Activated CD4-positive, alpha-beta T cell treated with anti-CD3 and anti-CD28 coated beads, Interleukin-2, Interleukin-4, amounts not matched to agents 100 ng/mL and 50 ng/mL, durations not matched to agents 16 hours and 8 hours (primary cell): Measurements from ENCODE around the gene ANTXRL.
"Not testable (repeated sequence)": the region's sequence is repeated elsewhere in the genome, so short reads cannot be mapped to it uniquely, and the experiment has no call there.

Experiments used
- DNase-seq: peaks from one replicate; pipeline ENCODE4 v3.0.0-alpha.2; 2020; ENCODE audit warnings: low spot score

The ANTXRL gene

DNA sequence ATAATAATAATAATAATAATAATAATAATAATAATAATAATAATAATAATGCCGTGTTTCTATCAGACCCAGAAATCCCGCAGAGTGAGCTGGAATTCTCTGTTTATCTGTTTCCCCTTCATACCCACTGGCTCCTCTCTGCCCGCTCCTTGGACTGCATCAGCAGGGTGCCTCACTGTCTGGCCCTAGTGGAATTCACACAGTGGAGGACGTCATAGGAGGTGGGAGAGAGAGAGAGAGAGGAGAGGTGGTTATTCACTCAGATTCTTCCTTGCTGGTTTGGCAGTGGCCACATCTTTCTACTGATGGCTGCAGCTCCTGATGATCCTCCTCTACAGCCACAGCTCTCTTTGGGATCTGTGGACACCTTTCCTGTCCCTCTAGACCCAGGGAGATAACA, 78.7 kb downstream of the ANTXRL start:
- not testable (repeated sequence) for DNase-seq

DNA sequence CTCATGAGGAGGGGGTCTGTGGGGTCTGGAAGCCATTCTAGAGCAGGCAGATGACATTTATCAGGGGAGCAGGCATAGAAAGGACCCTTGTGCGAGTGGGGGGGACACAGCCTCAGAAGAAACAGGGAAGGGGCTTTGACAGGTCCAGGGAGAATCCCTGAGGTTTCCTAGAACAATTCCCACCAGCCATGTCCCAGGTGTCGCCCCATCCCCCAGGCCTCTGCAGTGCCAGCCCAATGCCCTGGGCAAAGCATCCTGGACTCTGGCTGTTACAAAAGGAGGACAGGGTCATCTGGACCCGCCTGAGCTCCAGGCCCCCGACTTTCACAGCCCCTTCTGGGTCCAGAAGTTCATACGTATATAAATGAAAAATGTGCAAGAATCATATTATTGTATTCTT, 80.4 kb downstream of the ANTXRL start:
- DNase-seq, result not testable (repeated sequence)

DNA sequence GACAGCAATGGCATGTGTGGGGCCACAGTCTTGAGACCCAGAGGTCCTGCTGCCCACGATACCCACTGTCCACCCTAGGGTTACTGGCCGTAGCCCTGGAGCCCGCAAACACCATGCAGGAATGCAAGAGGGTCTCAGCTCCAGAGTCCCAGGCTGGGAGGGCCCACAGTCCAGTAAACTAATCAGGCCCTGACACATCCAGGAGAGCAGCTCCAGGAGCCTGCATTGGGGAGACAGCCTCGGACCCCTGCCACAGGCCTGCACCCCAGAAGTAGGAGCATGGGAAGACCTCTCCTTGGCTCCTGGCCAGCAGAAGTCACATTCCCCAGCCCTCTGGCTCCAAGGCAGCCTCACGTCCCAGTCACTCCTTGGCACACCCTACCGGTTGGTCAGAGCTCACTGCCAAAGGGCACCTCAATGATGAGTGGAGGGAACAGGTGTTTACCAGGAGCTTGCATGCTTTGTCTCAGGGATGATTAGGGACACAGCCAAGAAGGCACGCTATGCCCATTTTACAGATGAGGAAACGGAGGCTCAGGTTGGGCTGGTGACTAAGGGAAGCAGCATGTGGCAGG, 81.0 kb downstream of the ANTXRL start:
- DNase-seq, result not testable (repeated sequence)

DNA sequence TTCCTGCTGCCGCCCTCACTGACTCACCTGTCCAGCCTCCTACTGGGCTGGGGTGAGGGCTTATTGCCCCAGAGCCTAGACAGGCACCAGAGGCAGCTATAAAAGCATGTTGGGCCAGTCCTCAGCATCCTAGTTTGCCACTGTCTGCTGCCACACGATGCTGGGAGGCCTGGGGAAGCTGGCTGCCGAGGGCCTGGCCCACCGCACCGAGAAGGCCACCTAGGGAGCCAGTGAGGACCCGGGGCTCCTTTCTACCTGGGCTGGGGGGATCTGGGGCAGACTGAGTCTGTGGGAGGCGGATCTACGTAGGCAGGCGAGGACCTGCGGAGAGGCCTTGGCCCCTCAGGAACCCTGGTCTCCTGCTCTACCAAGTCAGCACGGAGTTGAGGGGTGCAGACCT, 82.2 kb downstream of the ANTXRL start:
- not testable (repeated sequence) for DNase-seq

DNA sequence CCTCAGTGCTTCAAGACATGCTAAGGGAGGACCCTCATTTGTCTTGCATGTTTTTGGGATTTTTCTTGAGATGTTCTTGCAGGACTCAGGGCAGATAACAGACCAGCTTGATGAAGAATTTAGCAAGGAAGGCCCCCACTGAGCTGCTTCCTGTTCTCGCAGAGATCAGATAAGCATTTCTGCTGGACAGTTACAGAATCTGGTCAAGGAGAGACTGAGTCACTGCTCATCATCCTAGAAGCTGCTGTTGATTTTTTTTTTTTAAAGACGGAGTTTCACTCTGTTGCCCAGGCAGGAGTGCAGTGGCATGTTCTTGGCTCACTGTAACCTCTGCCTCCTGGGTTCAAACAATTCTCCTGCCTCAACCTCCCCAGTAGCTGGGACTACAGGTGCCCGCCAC, 87.6 kb downstream of the ANTXRL start:
- not testable (repeated sequence) for DNase-seq

DNA sequence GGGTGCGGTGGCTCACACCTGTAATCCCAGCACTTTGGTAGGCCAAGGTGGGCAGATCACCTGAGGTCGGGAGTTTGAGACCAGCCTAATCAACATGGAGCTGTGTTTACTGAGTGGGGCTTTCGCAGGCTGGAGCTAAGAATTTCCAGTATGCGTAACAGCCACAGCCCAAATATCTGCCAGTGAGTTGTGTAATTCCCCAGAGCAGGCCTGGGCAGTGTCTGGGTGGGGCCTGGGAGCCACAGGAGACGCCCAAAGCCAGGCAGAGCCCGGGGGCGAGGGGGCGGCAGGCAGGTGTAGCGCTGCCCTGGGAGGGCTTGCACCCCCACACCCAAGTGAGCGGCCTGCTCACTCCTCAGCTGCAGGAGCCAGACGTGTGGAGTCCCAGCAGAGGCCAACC, 88.6 kb downstream of the ANTXRL start, which contains the start of gene ANXA8L1:
Gene ANXA8L1 (plus strand): TSS at position 371 of the 400 bp plus-strand sequence. CDS start 76 bp downstream, outside the sequence.
- not testable (repeated sequence) for DNase-seq

DNA sequence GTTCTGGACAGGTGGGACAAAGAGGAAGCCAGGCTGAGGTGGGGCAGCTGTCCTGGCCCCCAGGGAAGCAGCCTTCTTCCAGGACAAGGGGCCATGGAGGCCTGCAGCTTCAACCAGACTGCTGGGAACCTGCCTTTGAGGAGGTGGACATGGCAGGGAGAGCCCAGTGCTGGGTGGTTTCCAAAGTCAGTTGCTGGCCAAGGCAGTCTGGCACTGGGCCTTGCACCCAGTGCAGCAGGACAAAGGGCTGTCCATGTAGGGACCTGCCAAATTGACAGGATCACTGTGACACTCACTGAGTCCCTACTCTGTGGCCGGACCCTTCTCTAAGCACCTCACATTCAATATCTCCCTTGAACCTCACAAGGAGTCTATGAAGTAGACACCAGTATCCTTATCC, 90.2 kb downstream of the ANTXRL start:
- DNase-seq, result not testable (repeated sequence)

DNA sequence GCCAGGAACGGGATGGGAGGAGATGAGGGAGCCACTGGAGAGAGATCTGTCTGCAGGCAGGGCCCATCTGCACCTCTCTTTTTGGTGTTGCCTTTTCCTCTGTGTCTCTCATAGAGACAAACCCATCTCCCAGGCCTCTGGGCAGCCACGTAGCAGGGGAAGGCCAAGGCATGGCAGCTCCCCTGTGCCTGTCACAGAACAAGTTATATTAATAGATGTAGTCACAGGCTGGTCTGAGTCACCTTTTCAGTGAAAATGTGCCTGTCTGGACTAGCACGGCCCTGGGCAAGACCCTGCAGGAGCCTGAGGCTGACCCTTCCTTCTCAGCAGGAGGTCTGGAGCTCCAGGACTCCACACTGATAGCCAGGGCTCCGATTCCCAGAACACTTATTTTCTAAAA, 90.9 kb downstream of the ANTXRL start:
- not testable (repeated sequence) for DNase-seq

DNA sequence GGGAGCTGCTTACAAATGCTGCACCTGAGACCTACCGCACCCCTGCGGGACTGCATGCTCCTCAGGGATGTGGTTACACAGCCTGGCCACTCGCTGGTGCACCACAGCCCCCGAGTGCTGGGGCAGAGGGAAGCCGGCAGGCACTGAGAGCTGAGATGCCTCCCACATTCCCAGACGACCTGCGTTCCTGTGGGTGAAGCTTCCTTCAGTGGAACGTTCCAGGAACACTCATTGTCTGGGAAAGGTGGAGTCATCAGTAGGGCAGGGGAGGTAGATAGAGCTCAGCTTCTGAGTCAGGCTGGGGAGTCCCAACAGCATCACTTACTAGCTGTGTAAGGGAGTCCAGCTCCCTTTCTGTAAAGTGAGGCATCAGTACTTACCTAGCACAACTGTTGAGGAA, 91.3 kb downstream of the ANTXRL start:
- not testable (repeated sequence) for DNase-seq

DNA sequence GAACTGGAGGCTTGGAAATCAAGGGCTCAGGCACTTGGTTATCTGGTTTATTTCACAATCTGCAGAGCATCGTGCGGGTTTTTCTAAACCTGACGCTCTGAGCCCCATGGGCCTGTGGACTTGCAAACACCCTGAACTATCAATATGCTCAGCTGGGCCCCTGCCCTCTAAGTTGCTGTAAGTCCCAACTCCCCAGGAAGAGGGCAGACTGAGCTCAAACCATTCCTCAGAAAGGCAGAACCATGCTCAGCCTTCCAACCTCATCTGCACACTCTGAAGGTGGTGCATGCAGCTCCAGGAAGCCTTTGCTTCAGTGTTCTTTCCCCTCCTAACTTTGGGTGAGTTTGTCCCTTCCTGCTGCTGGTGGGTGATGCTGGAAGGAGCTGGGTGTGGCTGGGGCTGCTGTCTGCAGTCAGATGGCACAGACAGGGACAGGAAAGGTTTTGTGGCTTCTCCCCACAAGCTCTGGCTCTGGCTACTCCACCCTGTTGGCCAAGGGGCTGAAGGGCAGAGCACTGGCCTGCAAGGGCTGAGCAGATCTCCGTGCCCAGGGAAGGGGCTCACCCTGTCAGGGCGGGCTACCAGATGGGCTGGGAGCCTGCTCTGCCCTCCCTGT, 92.5 kb downstream of the ANTXRL start:
- DNase-seq, result not testable (repeated sequence)
